Coronary artery (tissue), 2 donors: ENCODE results near the gene ABCA8.

Experiments used
- DNase-seq: peaks from one replicate; pipeline ENCODE4 v3.0.0-alpha.2; 2017; ENCODE audit warnings: low spot score
- H3K27ac ChIP-seq, 2 donors: fragments of 200-600 bp; sonication (generic); one replicate each; pipeline ENCODE4 v1.5.1; 2016 to 2019
- H3K4me3 ChIP-seq: fragments of 200-600 bp; sonication (generic); 2 replicates; pipeline ENCODE4 v1.5.1; 2016; ENCODE audit warnings: mild to moderate bottlenecking, moderate library complexity
- TF ChIP-seq, protein P1 (sequence below): fragments of 200-600 bp; sonication (generic); IDR thresholded peaks from one replicate; pipeline ENCODE4 v1.5.1; 2019; ENCODE audit warnings: antibody characterized with exemption

The ABCA8 gene

DNA sequence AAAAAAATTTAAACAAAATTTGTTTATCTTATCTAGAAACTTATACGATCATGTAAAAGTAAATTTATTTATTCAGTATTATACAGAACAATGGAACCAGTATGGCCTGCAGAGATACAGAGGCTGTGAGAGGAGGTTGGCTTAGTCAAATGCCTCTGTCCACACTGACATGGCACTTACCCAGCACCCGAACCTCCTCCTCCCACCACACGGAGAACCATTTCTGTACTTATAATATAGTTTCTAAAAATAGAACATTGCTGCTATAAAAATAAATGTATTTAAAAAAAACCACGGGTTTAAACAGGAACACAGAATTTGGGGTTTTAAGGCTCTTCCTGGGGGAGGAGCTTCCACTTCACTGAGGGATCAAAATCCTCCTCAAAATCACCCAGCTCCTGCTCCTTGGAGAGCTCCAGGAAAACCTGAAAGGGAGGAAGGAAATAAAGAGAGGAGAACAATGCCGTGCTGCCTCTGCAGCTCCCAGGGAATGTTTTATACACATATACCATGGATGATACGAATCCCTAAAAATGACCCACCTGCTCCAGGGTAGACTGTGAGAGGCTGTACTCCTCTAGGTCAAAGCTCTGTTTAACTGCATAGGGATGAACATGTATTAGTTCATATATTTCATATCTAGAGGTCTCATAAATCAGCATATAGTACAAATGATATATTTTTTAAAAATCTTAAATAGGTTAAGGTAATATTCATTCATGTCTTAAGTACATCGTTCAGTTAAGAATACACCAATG, 87.3 kb downstream of the ABCA8 start:
- no peak for DNase-seq
- TF ChIP-seq, protein P1, sequence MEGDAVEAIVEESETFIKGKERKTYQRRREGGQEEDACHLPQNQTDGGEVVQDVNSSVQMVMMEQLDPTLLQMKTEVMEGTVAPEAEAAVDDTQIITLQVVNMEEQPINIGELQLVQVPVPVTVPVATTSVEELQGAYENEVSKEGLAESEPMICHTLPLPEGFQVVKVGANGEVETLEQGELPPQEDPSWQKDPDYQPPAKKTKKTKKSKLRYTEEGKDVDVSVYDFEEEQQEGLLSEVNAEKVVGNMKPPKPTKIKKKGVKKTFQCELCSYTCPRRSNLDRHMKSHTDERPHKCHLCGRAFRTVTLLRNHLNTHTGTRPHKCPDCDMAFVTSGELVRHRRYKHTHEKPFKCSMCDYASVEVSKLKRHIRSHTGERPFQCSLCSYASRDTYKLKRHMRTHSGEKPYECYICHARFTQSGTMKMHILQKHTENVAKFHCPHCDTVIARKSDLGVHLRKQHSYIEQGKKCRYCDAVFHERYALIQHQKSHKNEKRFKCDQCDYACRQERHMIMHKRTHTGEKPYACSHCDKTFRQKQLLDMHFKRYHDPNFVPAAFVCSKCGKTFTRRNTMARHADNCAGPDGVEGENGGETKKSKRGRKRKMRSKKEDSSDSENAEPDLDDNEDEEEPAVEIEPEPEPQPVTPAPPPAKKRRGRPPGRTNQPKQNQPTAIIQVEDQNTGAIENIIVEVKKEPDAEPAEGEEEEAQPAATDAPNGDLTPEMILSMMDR, result no peak
- no peak overlapping the region for H3K4me3 ChIP-seq
- no peak overlapping the region for H3K27ac ChIP-seq

DNA sequence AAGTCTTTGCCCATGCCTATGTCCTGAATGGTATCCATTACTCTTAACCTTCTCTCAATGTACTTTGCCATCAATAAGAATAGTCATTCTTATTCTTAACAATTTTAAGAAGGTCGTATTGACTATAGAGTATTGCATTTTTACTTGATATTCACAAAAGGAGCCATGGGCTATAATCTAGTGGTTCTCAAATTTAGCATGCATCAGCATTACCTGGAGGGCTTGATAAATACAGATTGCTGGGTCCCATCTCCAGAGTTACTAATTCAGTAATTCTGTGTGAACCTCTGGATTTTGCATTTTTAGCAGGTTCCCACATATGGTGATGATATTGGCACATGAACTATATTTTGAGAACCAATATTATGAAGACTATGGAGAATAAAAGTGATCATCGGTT, 89.6 kb downstream of the ABCA8 start:
- H3K4me3 ChIP-seq, result no peak overlapping the region
- H3K27ac ChIP-seq, result no peak overlapping the region
- DNase-seq, result no peak
- TF ChIP-seq, protein P1, result no peak

DNA sequence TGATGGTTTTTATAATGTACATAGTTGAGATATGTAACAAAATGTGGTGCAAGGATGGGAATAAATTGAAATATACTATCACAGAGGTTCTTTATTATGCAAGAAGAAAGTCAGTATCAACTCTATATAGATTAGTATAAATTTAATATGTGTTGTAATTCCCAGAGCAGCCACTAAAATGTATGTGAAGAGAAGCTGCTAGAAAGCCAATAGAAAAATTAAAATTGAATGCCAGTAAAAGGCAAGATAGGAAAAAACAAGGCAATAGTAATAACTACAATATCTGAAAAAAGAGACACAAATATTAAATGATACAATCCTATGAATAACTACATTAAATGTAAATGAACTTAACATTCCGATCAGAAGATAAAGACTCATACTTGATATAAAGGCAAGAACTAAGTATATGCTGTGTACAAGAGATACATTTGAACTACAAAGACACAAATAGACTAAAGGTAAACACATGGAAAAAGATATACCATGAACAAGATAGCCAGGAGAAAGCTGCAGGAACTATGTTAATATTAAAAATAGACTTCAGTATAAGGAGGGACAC, 92.0 kb downstream of the ABCA8 start:
- TF ChIP-seq, protein P1, result no peak
- H3K4me3 ChIP-seq, result no peak overlapping the region
- DNase-seq, result no peak

DNA sequence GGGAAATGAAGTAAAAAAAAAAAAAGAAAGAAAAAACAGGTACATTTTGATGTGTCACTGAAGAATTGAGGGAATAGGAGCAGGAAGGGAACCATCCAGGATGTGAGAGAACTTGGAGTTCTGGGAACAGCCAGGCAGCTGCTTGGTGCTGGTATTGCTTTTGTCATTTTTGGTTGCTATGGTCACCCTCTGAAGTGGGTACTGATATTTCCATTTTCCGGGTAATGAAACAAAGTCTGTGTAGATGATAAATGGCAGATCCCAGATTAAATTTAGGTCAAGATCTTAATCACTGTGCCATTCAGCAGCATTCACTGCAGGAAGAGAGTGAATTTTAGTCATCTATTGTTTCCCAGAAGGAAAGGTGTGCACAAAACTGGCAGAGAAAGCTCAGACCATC, 93.6 kb downstream of the ABCA8 start:
- H3K27ac ChIP-seq, result no peak overlapping the region
- TF ChIP-seq, protein P1, result no peak
- DNase-seq, result no peak
- no peak overlapping the region for H3K4me3 ChIP-seq

More for the DNA sequence above, 92.0 kb downstream of the ABCA8 start:
- H3K27ac ChIP-seq, result no peak overlapping the region

DNA sequence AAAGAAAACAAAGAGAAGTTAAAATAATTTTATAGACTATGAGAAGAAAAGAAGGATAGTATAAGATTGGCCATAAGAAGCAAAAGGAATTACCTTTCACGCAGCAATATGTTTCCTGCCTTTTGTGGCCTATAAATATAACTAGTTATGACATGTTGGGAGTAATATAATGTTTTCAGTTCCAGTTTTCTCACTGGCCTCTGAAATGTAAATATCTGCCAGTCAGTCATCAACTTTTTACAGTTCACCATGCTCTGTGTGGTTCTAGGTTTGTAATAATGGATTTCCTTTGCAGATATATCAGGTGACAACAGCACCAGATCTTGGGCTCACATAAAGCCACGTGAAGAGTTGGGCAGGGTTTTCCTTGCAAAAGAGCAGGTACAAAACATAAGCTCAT, 94.3 kb downstream of the ABCA8 start:
- TF ChIP-seq, protein P1, result no peak
- H3K27ac ChIP-seq, result peak overlapping the region in 1 of 2 donors; percentile 22
- no peak overlapping the region for H3K4me3 ChIP-seq
- no peak for DNase-seq

DNA sequence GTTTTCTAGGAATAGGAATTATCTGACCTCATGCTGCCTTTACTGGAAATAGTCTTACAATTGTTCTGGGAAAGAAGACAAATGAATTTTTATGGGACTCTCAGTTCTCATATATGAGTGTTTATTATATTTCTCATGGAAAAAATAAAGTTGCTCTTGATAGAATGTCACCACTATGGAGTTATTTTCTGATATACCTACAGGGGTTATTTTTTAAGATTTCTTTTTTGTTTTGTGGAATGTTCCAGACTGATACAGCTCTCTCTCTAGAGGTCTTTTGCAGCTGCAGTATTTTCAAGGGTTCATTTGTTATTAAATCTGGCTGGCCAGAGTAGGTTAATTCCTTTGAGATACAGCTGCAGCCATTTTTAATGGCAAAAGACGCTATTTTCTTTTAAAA, 100.7 kb downstream of the ABCA8 start:
- no peak for DNase-seq
- Histone ChIP-seq H3K27ac (no peak overlapping the region), H3K4me3 (no peak overlapping the region)
- TF ChIP-seq, protein P1, result no peak

DNA sequence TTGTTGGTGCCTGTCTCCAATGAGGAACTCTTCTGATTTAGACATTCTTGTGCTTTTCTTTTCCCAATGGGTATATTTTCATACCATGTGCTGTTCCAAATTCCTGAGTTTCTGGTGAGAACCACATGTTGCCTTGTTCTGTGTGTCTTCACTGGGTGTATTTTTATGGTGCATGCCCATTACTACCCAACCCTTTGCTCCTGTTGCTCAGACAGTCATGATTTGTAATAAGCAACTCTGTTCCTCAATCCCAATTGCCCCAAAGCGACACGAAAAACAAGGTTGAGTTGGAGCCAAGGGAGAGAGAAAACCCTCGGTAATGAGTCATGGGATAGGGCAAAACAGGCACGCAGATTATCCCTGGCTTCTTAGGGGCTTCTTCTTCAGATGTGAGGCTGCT, 101.8 kb downstream of the ABCA8 start:
- H3K4me3 ChIP-seq, result no peak overlapping the region
- H3K27ac ChIP-seq, result no peak overlapping the region
- no peak for DNase-seq
- TF ChIP-seq, protein P1, result no peak
